GM12873 (cell line): ENCODE results near the gene EFCAB14.

Experiments
- TF ChIP-seq, protein P1 (sequence below): IDR thresholded peaks from 2 replicates; pipeline ENCODE4 v1.5.1; 2012; ENCODE audit warnings: low read depth, mild to moderate bottlenecking, moderate library complexity, low read length, control low read depth; ENCODE audit not compliant: insufficient read depth; ENCODE audit errors: missing control alignments

EFCAB14 gene

GRCh38 chr1:46667782-46668760 lies 50.8 kb downstream of the EFCAB14 start, which contains the start of gene ATPAF1:
Gene ATPAF1, minus strand, starts transcription at chr1:46668364. Its CDS starts 42 bp downstream, at chr1:46668322.
- TF ChIP-seq, protein P1, sequence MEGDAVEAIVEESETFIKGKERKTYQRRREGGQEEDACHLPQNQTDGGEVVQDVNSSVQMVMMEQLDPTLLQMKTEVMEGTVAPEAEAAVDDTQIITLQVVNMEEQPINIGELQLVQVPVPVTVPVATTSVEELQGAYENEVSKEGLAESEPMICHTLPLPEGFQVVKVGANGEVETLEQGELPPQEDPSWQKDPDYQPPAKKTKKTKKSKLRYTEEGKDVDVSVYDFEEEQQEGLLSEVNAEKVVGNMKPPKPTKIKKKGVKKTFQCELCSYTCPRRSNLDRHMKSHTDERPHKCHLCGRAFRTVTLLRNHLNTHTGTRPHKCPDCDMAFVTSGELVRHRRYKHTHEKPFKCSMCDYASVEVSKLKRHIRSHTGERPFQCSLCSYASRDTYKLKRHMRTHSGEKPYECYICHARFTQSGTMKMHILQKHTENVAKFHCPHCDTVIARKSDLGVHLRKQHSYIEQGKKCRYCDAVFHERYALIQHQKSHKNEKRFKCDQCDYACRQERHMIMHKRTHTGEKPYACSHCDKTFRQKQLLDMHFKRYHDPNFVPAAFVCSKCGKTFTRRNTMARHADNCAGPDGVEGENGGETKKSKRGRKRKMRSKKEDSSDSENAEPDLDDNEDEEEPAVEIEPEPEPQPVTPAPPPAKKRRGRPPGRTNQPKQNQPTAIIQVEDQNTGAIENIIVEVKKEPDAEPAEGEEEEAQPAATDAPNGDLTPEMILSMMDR = no peak

GRCh38 chr1:46665983-46666382 lies 52.9 kb downstream of the EFCAB14 start:
- TF ChIP-seq, protein P1 = no peak

- TF ChIP-seq, protein P1 = no peak
Observed at GRCh38 chr1:46659307-46659870, 59.5 kb downstream of the EFCAB14 start.

DNA sequence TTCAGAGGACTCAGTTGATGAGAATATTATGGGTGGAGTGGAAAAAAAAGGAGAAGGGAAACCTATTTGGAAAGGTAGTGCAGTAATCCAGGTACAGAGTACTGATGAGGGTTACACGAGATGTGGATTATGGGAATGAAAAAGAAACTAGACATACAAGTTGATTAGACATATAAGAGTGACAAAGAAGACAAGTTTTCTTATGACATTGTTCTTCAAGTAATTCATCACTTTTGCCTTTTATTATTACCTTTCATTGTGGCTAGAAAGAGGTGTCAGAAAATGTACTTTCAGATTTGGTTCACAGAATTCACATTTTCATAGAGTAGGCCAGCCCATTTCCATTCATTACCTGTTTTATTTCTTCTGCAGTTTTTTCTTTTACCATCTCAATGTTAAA lies 61.1 kb downstream of the EFCAB14 start:
- TF ChIP-seq, protein P1 = no peak

DNA sequence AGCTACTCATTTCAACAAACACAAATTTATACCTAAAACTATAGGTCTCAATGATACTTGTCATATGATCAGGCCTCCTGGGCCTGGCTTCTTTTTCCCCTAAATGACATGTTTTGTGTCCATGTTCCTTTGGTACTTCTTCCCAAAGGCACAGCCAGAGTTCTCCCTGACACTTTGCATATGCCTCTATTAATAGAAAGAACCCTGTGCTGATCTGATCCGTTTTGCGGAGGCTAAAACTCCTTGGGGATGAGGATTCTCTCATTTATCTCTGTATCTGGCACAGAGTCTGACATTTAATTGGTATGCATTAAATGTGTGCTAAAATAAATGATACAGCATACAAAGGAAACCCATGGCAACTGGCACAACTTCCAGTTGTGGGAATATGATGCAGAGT lies 62.3 kb downstream of the EFCAB14 start:
- TF ChIP-seq, protein P1 = no peak

GRCh38 chr1:46655848-46656247 lies 63.1 kb downstream of the EFCAB14 start:
- TF ChIP-seq, protein P1 = no peak

DNA sequence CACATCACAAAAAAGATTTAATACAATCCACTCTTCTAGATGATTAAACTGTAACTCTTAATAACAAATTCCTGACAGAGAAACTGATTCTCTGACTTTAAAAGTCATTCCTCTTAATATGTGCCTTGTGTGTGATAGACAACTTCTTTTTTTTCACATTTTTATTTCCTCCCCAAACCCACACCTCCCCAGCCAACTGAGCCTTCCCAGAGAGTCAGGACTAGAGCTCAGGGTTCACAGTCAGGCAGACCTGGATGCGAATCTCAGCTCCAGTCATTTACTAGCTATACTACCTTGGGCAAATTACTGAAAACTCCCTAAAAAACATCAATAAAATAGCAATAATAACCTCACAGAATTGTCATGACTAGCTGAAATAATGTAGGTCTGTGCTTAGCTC lies 64.9 kb downstream of the EFCAB14 start:
- TF ChIP-seq, protein P1 = no peak
